ENCODE data around the gene CD164L2.

The CD164L2 gene

DNA sequence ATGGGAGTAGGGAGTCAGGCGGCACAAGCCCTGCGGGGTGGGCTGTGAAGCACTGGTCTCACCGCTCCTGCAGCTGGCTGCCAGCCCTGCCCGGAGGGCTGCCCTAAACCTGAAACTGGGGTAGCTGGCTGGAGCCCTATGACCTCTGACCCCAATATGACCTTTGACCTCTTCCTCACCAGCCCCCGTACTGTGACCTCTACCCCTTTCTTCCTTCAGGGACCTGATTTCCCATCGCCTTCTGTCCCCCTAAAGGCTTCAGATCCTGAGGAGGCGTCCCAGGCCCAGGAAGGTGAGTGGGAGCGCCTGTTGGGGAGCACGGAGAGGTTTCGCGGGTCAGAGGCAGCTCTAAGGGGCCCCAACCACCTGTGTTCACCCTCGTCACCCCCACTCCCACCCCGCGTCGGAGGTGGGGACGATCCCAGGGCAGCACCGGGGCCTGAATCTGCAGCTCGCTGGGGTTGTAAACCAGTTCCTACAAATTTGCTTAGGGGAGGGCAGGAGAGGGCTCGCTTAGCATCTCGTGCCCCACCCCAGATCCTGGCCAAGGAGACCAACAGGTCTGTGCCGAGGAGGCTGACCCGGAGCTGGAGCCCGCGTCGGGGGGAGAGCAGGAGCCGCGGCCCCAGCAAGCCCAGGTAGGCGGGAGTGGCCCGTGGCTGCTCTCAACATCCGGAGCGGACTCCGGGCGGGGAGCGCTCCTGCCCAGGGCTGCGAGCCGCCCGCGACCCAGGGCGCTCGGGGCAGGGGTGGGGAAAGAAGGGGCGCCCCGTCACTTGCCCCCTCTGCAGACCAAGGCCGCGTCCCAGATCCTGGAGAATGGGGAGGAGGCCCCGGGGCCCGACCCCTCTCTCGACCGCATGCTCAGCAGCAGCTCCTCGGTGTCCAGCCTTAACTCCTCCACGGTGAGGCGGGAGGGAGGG lies 34.0 kb downstream of the CD164L2 start (continued):
- TF ChIP-seq, protein P1, sequence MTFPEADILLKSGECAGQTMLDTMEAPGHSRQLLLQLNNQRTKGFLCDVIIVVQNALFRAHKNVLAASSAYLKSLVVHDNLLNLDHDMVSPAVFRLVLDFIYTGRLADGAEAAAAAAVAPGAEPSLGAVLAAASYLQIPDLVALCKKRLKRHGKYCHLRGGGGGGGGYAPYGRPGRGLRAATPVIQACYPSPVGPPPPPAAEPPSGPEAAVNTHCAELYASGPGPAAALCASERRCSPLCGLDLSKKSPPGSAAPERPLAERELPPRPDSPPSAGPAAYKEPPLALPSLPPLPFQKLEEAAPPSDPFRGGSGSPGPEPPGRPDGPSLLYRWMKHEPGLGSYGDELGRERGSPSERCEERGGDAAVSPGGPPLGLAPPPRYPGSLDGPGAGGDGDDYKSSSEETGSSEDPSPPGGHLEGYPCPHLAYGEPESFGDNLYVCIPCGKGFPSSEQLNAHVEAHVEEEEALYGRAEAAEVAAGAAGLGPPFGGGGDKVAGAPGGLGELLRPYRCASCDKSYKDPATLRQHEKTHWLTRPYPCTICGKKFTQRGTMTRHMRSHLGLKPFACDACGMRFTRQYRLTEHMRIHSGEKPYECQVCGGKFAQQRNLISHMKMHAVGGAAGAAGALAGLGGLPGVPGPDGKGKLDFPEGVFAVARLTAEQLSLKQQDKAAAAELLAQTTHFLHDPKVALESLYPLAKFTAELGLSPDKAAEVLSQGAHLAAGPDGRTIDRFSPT (tag by site-specific recombination; IDR thresholded peaks at IDR 0.05), result peak; percentile 39; the same call in 1 of the 2 replicates
- TF ChIP-seq ZFP69B (tag by site-specific recombination; IDR thresholded peaks at IDR 0.05), result peak; percentile 55; the same call in 1 of the 2 replicates
- TF ChIP-seq, protein P2, sequence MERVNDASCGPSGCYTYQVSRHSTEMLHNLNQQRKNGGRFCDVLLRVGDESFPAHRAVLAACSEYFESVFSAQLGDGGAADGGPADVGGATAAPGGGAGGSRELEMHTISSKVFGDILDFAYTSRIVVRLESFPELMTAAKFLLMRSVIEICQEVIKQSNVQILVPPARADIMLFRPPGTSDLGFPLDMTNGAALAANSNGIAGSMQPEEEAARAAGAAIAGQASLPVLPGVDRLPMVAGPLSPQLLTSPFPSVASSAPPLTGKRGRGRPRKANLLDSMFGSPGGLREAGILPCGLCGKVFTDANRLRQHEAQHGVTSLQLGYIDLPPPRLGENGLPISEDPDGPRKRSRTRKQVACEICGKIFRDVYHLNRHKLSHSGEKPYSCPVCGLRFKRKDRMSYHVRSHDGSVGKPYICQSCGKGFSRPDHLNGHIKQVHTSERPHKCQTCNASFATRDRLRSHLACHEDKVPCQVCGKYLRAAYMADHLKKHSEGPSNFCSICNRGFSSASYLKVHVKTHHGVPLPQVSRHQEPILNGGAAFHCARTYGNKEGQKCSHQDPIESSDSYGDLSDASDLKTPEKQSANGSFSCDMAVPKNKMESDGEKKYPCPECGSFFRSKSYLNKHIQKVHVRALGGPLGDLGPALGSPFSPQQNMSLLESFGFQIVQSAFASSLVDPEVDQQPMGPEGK (tag by site-specific recombination; IDR thresholded peaks at IDR 0.05), result peak; percentile 89
- no peak for TF ChIP-seq TCF7L2 (IDR thresholded peaks at IDR 0.05; ENCODE audit: borderline replicate concordance, low read depth, low read length)
- no peak for TF ChIP-seq ZFP37 (tag by site-specific recombination; IDR thresholded peaks at IDR 0.05)
- no peak for TF ChIP-seq ZNF311 (tag by site-specific recombination; IDR thresholded peaks at IDR 0.05; ENCODE audit: borderline replicate concordance)

DNA sequence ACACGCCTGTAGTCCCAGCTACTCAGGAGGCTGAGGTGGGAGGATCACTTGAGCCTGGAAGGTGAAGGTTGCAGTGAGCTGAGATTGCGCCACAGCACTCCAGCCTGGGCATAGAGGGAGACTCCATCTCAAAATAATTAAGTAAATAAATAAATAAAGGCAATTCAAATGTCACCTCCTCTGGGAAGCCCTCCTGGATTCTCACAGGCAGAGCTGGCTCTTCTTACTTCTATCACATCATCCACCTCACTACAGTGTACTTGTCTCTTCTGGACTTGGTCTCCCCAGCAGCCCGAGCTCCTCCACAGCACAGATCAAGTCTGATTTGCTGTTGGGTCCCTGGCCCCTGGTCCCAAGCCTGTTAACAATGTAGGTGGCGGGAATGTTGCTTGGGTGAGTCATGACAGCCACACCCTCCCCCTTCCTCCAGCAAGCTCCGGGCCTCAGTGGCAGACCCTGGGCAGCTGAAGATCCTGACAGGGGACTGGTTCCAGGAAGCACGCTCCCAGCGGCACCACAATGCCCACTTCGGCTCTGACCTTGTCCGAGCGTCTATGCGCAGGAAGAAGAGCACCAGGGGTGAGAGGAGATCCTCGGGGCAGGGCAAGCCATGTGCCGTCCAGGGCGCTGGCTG lies 36.0 kb downstream of the CD164L2 start:
- POLR2A ChIA-PET, result interaction anchor here (0.9 kb wide), 1 partner anchor 19 kb away, joined by 3 read pairs; no protein-coding TSS in a partner anchor
- CTCF ChIA-PET, result interaction anchor here (0.8 to 4.7 kb wide), 4 partner anchors 10 to 46 kb away, joined by 3 to 34 read pairs (median 5); partner anchors contain the start of gene MAP3K6
- peaks cover 4% of the 10 kb centered on the region for H3K4me1 ChIP-seq (ENCODE audit: control insufficient read depth, insufficient read depth, low read length)
- no peak overlapping the region for H3K27ac ChIP-seq (ENCODE audit: extremely low read depth, low read depth, low read length)
- H3K4me3 ChIP-seq (ENCODE audit: low read depth, low read length), result no peak overlapping the region
- H3K36me3 ChIP-seq (ENCODE audit: control insufficient read depth in 2 of 2, insufficient read depth in 1 of 2, low read length in 2 of 2), result peaks cover 0 to 11% of the 10 kb centered on the region in 2 experiments; a peak in 1 of 3 replicates
- no peaks in the 10 kb centered on the region for H3K9me3 ChIP-seq (ENCODE audit: control insufficient read depth, insufficient read depth, low read depth, low read length)
- TF ChIP-seq ZNF701 (tag by site-specific recombination; IDR thresholded peaks at IDR 0.05) (no peak), SALL2 (tag by site-specific recombination; IDR thresholded peaks at IDR 0.05; ENCODE audit: borderline replicate concordance) (no peak), KLF1 (tag by site-specific recombination; IDR thresholded peaks at IDR 0.05) (peak; percentile 70), ZNF830 (tag by site-specific recombination; IDR thresholded peaks at IDR 0.05; ENCODE audit: low read depth) (no peak), IKZF3 (tag by site-specific recombination; IDR thresholded peaks at IDR 0.05) (no peak), ZNF266 (tag by site-specific recombination; IDR thresholded peaks at IDR 0.05; ENCODE audit: low read depth) (no peak), ZNF292 (tag by site-specific recombination; IDR thresholded peaks at IDR 0.05; ENCODE audit: borderline replicate concordance, low read depth) (no peak), MYNN (tag by site-specific recombination; IDR thresholded peaks at IDR 0.05; ENCODE audit: borderline replicate concordance) (no peak), ZNF600 (tag by site-specific recombination; IDR thresholded peaks at IDR 0.05) (peak; percentile 35; the same call in 1 of the 2 replicates), ZNF610 (tag by site-specific recombination; IDR thresholded peaks at IDR 0.05; ENCODE audit: borderline replicate concordance) (no peak), ZEB2 (tag by site-specific recombination; IDR thresholded peaks at IDR 0.05) (no peak), PRDM1 (tag by site-specific recombination; IDR thresholded peaks at IDR 0.05) (no peak), KLF9 (tag by site-specific recombination; IDR thresholded peaks at IDR 0.05; ENCODE audit: low read depth) (peak; percentile 38; the same call in 1 of the 2 replicates), BCL11A (tag by site-specific recombination; IDR thresholded peaks at IDR 0.05; ENCODE audit: low read depth) (no peak), ZNF837 (tag by site-specific recombination; IDR thresholded peaks at IDR 0.05) (no peak), ZBTB48 (tag by site-specific recombination; IDR thresholded peaks at IDR 0.05) (peak; percentile 52), ZNF366 (tag by site-specific recombination; conservative IDR thresholded peaks at IDR 0.05) (no peak)
- TF ChIP-seq, protein P3, sequence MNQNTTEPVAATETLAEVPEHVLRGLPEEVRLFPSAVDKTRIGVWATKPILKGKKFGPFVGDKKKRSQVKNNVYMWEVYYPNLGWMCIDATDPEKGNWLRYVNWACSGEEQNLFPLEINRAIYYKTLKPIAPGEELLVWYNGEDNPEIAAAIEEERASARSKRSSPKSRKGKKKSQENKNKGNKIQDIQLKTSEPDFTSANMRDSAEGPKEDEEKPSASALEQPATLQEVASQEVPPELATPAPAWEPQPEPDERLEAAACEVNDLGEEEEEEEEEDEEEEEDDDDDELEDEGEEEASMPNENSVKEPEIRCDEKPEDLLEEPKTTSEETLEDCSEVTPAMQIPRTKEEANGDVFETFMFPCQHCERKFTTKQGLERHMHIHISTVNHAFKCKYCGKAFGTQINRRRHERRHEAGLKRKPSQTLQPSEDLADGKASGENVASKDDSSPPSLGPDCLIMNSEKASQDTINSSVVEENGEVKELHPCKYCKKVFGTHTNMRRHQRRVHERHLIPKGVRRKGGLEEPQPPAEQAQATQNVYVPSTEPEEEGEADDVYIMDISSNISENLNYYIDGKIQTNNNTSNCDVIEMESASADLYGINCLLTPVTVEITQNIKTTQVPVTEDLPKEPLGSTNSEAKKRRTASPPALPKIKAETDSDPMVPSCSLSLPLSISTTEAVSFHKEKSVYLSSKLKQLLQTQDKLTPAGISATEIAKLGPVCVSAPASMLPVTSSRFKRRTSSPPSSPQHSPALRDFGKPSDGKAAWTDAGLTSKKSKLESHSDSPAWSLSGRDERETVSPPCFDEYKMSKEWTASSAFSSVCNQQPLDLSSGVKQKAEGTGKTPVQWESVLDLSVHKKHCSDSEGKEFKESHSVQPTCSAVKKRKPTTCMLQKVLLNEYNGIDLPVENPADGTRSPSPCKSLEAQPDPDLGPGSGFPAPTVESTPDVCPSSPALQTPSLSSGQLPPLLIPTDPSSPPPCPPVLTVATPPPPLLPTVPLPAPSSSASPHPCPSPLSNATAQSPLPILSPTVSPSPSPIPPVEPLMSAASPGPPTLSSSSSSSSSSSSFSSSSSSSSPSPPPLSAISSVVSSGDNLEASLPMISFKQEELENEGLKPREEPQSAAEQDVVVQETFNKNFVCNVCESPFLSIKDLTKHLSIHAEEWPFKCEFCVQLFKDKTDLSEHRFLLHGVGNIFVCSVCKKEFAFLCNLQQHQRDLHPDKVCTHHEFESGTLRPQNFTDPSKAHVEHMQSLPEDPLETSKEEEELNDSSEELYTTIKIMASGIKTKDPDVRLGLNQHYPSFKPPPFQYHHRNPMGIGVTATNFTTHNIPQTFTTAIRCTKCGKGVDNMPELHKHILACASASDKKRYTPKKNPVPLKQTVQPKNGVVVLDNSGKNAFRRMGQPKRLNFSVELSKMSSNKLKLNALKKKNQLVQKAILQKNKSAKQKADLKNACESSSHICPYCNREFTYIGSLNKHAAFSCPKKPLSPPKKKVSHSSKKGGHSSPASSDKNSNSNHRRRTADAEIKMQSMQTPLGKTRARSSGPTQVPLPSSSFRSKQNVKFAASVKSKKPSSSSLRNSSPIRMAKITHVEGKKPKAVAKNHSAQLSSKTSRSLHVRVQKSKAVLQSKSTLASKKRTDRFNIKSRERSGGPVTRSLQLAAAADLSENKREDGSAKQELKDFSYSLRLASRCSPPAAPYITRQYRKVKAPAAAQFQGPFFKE (tag by site-specific recombination; IDR thresholded peaks at IDR 0.05; ENCODE audit: borderline replicate concordance), result no peak

Data from HEK293 (cell line).